Panc1 (cell line): ENCODE data around the gene GPC3.

Source experiments
- TF ChIP-seq, protein P1 (sequence below): fragments of 450-650 bp; IDR thresholded peaks from 2 replicates; pipeline ENCODE4 v1.5.1; 2017; ENCODE audit warnings: mild to moderate bottlenecking
- TF ChIP-seq, protein P2 (sequence below), 2 experiments: IDR thresholded peaks; 2 replicates each; pipeline ENCODE4 v1.6.1; 2011 to 2012; ENCODE audit warnings: low read depth in 2 of 2, control low read depth in 1 of 2, low read length in 1 of 2, mild to moderate bottlenecking in 1 of 2, moderate library complexity in 1 of 2; ENCODE audit not compliant: insufficient read depth in 1 of 2

DNA sequence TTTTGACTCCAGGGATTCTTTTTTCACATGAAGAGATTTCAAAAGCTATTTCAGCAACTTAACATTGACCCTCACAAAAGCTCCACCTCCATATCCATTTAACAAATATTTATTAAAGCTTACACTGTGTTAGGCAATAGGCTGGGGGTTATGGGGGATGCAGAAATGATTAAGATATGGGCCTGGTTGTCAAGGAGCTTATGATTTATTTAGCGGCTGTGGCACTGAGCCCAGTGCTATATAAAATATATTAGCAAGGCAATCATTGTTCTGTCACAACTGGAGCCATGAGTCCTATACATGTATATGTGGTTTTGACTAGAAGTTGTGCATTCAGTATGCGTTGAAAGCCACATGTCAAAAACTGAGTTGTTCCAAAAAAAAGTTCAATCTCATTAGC, 131.1 kb downstream of the GPC3 start:
- TF ChIP-seq, protein P1, sequence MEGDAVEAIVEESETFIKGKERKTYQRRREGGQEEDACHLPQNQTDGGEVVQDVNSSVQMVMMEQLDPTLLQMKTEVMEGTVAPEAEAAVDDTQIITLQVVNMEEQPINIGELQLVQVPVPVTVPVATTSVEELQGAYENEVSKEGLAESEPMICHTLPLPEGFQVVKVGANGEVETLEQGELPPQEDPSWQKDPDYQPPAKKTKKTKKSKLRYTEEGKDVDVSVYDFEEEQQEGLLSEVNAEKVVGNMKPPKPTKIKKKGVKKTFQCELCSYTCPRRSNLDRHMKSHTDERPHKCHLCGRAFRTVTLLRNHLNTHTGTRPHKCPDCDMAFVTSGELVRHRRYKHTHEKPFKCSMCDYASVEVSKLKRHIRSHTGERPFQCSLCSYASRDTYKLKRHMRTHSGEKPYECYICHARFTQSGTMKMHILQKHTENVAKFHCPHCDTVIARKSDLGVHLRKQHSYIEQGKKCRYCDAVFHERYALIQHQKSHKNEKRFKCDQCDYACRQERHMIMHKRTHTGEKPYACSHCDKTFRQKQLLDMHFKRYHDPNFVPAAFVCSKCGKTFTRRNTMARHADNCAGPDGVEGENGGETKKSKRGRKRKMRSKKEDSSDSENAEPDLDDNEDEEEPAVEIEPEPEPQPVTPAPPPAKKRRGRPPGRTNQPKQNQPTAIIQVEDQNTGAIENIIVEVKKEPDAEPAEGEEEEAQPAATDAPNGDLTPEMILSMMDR, result no peak
- TF ChIP-seq, protein P2, sequence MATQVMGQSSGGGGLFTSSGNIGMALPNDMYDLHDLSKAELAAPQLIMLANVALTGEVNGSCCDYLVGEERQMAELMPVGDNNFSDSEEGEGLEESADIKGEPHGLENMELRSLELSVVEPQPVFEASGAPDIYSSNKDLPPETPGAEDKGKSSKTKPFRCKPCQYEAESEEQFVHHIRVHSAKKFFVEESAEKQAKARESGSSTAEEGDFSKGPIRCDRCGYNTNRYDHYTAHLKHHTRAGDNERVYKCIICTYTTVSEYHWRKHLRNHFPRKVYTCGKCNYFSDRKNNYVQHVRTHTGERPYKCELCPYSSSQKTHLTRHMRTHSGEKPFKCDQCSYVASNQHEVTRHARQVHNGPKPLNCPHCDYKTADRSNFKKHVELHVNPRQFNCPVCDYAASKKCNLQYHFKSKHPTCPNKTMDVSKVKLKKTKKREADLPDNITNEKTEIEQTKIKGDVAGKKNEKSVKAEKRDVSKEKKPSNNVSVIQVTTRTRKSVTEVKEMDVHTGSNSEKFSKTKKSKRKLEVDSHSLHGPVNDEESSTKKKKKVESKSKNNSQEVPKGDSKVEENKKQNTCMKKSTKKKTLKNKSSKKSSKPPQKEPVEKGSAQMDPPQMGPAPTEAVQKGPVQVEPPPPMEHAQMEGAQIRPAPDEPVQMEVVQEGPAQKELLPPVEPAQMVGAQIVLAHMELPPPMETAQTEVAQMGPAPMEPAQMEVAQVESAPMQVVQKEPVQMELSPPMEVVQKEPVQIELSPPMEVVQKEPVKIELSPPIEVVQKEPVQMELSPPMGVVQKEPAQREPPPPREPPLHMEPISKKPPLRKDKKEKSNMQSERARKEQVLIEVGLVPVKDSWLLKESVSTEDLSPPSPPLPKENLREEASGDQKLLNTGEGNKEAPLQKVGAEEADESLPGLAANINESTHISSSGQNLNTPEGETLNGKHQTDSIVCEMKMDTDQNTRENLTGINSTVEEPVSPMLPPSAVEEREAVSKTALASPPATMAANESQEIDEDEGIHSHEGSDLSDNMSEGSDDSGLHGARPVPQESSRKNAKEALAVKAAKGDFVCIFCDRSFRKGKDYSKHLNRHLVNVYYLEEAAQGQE (IDR thresholded peaks at IDR 0.05; ENCODE audit: insufficient read depth in 1 of 2, low read depth in 2 of 2, low read length in 1 of 2), result no peak
